HepG2 (cell line): ENCODE results near the gene CALY. TPM values are rescaled to one million over a fixed set of nuclear protein-coding genes. Genes with fewer than 3 reads are reported as not detected.
A peak's percentile ranks its signal among the peaks of the same experiment; 100 is the strongest.

ENCODE experiments used
- CBFB ChIP-seq: sonication (generic); formaldehyde crosslinking; IDR thresholded peaks from 2 replicates; pipeline ENCODE4 v1.4.0; 2020; ENCODE audit warnings: missing genetic modification reagents
- CC2D1A ChIP-seq: sonication (generic); formaldehyde crosslinking; IDR thresholded peaks from 2 replicates; pipeline ENCODE4 v1.8.1; 2023; ENCODE audit warnings: mild to moderate bottlenecking, missing genetic modification reagents
- FOXA1 ChIP-seq, 2 experiments: fragments of 450-650 bp in 1 of 2; sonication (generic) in 1 of 2; formaldehyde crosslinking in 1 of 2; IDR thresholded peaks; 2 replicates each; pipeline versions ENCODE4 v1.4.0 to v1.6.1; 2016 to 2020; ENCODE audit warnings: missing genetic modification reagents in 1 of 2
- HNRNPLL ChIP-seq: fragments of 200-400 bp; formaldehyde crosslinking; IDR thresholded peaks from 2 replicates; pipeline ENCODE4 v1.6.1; 2017; ENCODE audit warnings: mild to moderate bottlenecking, low read depth, low read length; ENCODE audit not compliant: poor library complexity, severe bottlenecking
- HOXA3 ChIP-seq: sonication (generic); formaldehyde crosslinking; IDR thresholded peaks from 2 replicates; pipeline ENCODE4 v1.5.0; 2020; ENCODE audit warnings: missing genetic modification reagents
- JDP2 ChIP-seq: sonication (generic); formaldehyde crosslinking; IDR thresholded peaks from 2 replicates; pipeline ENCODE4 v1.8.1; 2022; ENCODE audit warnings: missing genetic modification reagents, borderline replicate concordance
- MED8 ChIP-seq: sonication (generic); formaldehyde crosslinking; IDR thresholded peaks from 2 replicates; pipeline ENCODE4 v1.8.1; 2023; ENCODE audit warnings: mild to moderate bottlenecking, missing genetic modification reagents; ENCODE audit not compliant: insufficient replicate concordance
- MLLT10 ChIP-seq: sonication (generic); formaldehyde crosslinking; IDR thresholded peaks from 2 replicates; pipeline ENCODE4 v1.4.0; 2020; ENCODE audit warnings: missing genetic modification reagents
- RELA ChIP-seq: sonication (generic); formaldehyde crosslinking; IDR thresholded peaks from 2 replicates; pipeline ENCODE4 v1.4.0; 2020; ENCODE audit warnings: missing genetic modification reagents
- REPIN1 ChIP-seq: sonication (generic); formaldehyde crosslinking; IDR thresholded peaks from 2 replicates; pipeline ENCODE4 v1.8.0; 2022; ENCODE audit warnings: missing genetic modification reagents, low read depth, mild to moderate bottlenecking, borderline replicate concordance
- RFXAP ChIP-seq: sonication (generic); formaldehyde crosslinking; IDR thresholded peaks from 2 replicates; pipeline ENCODE4 v1.4.0; 2020; ENCODE audit warnings: missing genetic modification reagents, borderline replicate concordance
- TBX2 ChIP-seq: sonication (generic); formaldehyde crosslinking; IDR thresholded peaks from 2 replicates; pipeline ENCODE4 v1.5.0; 2020; ENCODE audit warnings: missing genetic modification reagents, mild to moderate bottlenecking, borderline replicate concordance
- ZFY ChIP-seq: sonication (generic); formaldehyde crosslinking; IDR thresholded peaks from 2 replicates; pipeline ENCODE4 v1.4.0; 2020; ENCODE audit warnings: missing genetic modification reagents
- ZNF431 ChIP-seq: sonication (generic); formaldehyde crosslinking; IDR thresholded peaks from 2 replicates; pipeline ENCODE4 v1.9.0; 2022; ENCODE audit warnings: missing genetic modification reagents, low read depth, mild to moderate bottlenecking, borderline replicate concordance
- ZNF672 ChIP-seq: sonication (generic); formaldehyde crosslinking; IDR thresholded peaks from 2 replicates; pipeline ENCODE4 v1.8.1; 2022; ENCODE audit warnings: missing genetic modification reagents
- ZNF724P ChIP-seq: sonication (generic); formaldehyde crosslinking; IDR thresholded peaks from 2 replicates; pipeline ENCODE4 v1.8.0; 2022; ENCODE audit warnings: missing genetic modification reagents, borderline replicate concordance
- ZNF766 ChIP-seq: sonication (generic); formaldehyde crosslinking; IDR thresholded peaks from 2 replicates; pipeline ENCODE4 v1.5.0; 2020; ENCODE audit warnings: missing genetic modification reagents, borderline replicate concordance
- ZNF768 ChIP-seq: sonication (generic); formaldehyde crosslinking; IDR thresholded peaks from 2 replicates; pipeline ENCODE4 v1.4.0; 2020; ENCODE audit warnings: missing genetic modification reagents
- polyA plus RNA-seq, 8 experiments: library from polyadenylated mRNA; depleted of rRNA in 3 of 8; stranded (reverse) in 7 of 8; unstranded in 1 of 8; fragments of >200 nt; fragmentation: Illumina TruSeq in 4 of 8; extraction: Trizol in 4 of 8; gene quantifications; 2 replicates each; pipeline versions ENCODE4 v1.2.1 to v1.2.3, GENCODE V29; 2011 to 2016; ENCODE audit warnings: low read depth in 4 of 8, missing spikeins in 1 of 8, mixed read lengths in 1 of 8; ENCODE audit not compliant: insufficient read depth in 1 of 8
- total RNA-seq, 5 experiments: library from RNA; depleted of rRNA; stranded (reverse); fragments of >200 nt; fragmentation: Illumina TruSeq; extraction: Trizol; gene quantifications; 2 replicates each; pipeline ENCODE4 v1.2.3, GENCODE V29; 2016; ENCODE audit warnings: low read depth in 1 of 5
- TF ChIP-seq, protein P1 (sequence below): sonication (generic); formaldehyde crosslinking; IDR thresholded peaks from 2 replicates; pipeline ENCODE4 v1.4.0; 2020; ENCODE audit warnings: low read depth, mild to moderate bottlenecking, missing genetic modification reagents
- TF ChIP-seq, protein P2 (sequence below): sonication (generic); formaldehyde crosslinking; IDR thresholded peaks from 2 replicates; pipeline ENCODE4 v1.9.0; 2022; ENCODE audit warnings: missing genetic modification reagents, mild to moderate bottlenecking, borderline replicate concordance
- TF ChIP-seq, protein P3 (sequence below): sonication (generic); formaldehyde crosslinking; IDR thresholded peaks from 2 replicates; pipeline ENCODE4 v1.4.0; 2020; ENCODE audit warnings: mild to moderate bottlenecking, missing genetic modification reagents
- TF ChIP-seq, protein P4 (sequence below): IDR thresholded peaks from 2 replicates; pipeline ENCODE4 v1.6.1; 2016; ENCODE audit warnings: missing compliant biosample characterization, missing genetic modification reagents, borderline replicate concordance
- TF ChIP-seq, protein P5 (sequence below): sonication (generic); formaldehyde crosslinking; IDR thresholded peaks from 2 replicates; pipeline ENCODE4 v1.5.0; 2020; ENCODE audit warnings: missing genetic modification reagents, mild to moderate bottlenecking, borderline replicate concordance

The CALY gene
- total and polyA plus RNA-seq, 2 of the 13 experiments (the other 11 are each of a cell fraction or from before 2014, with no cell fraction given) = 0.08 TPM; not detected in 1

DNA sequence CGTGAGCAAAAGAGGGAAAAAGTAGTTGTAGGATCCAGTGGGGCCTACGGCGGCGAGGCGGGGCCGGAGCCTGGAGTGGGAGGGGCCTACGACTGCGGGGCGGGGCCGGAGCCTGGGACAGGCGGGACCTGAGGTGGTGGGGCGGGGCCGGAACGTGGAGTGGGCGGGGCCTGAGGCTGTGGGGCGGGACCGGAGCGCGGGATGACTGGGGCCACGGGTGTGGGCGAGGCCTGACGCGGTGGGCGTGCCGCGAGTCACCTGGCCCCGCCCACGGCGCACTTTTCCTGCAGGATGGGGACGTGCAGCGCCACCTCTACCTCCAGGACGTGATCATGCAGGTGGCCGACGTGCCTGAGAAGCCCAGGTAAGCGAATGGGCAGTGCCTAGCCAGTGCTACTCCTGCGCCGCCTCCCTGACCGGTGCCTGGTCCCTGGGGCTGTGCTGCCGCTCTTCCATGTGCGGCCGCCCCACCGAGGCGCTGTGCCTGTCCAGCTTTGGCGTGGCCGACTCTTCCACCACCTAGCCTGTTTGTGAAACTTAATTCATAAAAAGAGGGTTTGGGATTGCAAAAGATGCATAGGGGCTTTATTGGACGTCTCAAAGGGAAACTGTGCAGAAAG is 27.5 kb downstream of the CALY start (continued):
- TF ChIP-seq HNRNPLL = no peak
- TF ChIP-seq RELA = no peak
- TF ChIP-seq, protein P1, sequence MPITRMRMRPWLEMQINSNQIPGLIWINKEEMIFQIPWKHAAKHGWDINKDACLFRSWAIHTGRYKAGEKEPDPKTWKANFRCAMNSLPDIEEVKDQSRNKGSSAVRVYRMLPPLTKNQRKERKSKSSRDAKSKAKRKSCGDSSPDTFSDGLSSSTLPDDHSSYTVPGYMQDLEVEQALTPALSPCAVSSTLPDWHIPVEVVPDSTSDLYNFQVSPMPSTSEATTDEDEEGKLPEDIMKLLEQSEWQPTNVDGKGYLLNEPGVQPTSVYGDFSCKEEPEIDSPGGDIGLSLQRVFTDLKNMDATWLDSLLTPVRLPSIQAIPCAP = 0 out of 2 replicates have a peak, but pooled peaks have one; percentile 7
- TF ChIP-seq ZNF672 (CRISPR knock-in tag) = no peak
- TF ChIP-seq ZNF724P (CRISPR knock-in tag) = 0 out of 2 replicates have a peak, but pooled peaks have one; percentile 12
- TF ChIP-seq RFXAP (CRISPR knock-in tag) = no peak
- no peak for TF ChIP-seq ZFY (CRISPR knock-in tag)
- no peak for TF ChIP-seq FOXA1 (IDR thresholded peaks at IDR 0.05)
- TF ChIP-seq FOXA1 (CRISPR knock-in tag; IDR thresholded peaks at IDR 0.05) = no peak
- TF ChIP-seq MED8 (CRISPR knock-in tag) = no peak
- 0 out of 2 replicates have a peak, but pooled peaks have one; percentile 40 for TF ChIP-seq CBFB (CRISPR knock-in tag)
- TF ChIP-seq, protein P2, sequence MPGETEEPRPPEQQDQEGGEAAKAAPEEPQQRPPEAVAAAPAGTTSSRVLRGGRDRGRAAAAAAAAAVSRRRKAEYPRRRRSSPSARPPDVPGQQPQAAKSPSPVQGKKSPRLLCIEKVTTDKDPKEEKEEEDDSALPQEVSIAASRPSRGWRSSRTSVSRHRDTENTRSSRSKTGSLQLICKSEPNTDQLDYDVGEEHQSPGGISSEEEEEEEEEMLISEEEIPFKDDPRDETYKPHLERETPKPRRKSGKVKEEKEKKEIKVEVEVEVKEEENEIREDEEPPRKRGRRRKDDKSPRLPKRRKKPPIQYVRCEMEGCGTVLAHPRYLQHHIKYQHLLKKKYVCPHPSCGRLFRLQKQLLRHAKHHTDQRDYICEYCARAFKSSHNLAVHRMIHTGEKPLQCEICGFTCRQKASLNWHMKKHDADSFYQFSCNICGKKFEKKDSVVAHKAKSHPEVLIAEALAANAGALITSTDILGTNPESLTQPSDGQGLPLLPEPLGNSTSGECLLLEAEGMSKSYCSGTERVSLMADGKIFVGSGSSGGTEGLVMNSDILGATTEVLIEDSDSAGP (CRISPR knock-in tag) = 0 out of 2 replicates have a peak, but pooled peaks have one; percentile 20
- no peak for TF ChIP-seq CC2D1A (CRISPR knock-in tag)
- TF ChIP-seq ZNF766 = no peak
- TF ChIP-seq ZNF768 (CRISPR knock-in tag) = no peak
- TF ChIP-seq REPIN1 (CRISPR knock-in tag) = no peak
- peak; percentile 0; the same call in 1 of the 2 replicates for TF ChIP-seq HOXA3 (CRISPR knock-in tag)
- TF ChIP-seq JDP2 = no peak
- TF ChIP-seq, protein P3, sequence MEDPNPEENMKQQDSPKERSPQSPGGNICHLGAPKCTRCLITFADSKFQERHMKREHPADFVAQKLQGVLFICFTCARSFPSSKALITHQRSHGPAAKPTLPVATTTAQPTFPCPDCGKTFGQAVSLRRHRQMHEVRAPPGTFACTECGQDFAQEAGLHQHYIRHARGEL (CRISPR knock-in tag) = 0 out of 2 replicates have a peak, but pooled peaks have one; percentile 53
- TF ChIP-seq, protein P4, sequence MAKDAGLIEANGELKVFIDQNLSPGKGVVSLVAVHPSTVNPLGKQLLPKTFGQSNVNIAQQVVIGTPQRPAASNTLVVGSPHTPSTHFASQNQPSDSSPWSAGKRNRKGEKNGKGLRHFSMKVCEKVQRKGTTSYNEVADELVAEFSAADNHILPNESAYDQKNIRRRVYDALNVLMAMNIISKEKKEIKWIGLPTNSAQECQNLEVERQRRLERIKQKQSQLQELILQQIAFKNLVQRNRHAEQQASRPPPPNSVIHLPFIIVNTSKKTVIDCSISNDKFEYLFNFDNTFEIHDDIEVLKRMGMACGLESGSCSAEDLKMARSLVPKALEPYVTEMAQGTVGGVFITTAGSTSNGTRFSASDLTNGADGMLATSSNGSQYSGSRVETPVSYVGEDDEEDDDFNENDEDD (CRISPR knock-in tag) = no peak
- TF ChIP-seq TBX2 = no peak
- TF ChIP-seq MLLT10 (CRISPR knock-in tag) = no peak
- no peak for TF ChIP-seq ZNF431 (CRISPR knock-in tag)
- TF ChIP-seq, protein P5, sequence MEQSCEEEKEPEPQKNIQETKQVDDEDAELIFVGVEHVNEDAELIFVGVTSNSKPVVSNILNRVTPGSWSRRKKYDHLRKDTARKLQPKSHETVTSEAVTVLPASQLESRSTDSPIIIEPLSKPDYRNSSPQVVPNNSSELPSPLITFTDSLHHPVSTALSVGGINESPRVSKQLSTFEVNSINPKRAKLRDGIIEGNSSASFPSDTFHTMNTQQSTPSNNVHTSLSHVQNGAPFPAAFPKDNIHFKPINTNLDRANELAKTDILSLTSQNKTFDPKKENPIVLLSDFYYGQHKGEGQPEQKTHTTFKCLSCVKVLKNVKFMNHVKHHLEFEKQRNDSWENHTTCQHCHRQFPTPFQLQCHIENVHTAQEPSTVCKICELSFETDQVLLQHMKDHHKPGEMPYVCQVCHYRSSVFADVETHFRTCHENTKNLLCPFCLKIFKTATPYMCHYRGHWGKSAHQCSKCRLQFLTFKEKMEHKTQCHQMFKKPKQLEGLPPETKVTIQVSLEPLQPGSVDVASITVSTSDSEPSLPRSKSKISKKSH (CRISPR knock-in tag) = 0 out of 2 replicates have a peak, but pooled peaks have one; percentile 39
